Liver (tissue), 9 donors: ENCODE results near the gene FAM241A. TPM values are rescaled to one million over a fixed set of nuclear protein-coding genes. Genes with fewer than 3 reads are reported as not detected.

Source experiments
- DNase-seq: peaks from one replicate; pipeline ENCODE4 v3.0.0-alpha.2; 2017; ENCODE audit warnings: low spot score
- H3K27ac ChIP-seq, 2 donors: one replicate each; pipeline ENCODE4 v1.7.0; 2013; ENCODE audit warnings: inconsistent platforms in 2 of 2, low read length in 2 of 2, control low read depth in 1 of 2, low read depth in 1 of 2, mild to moderate bottlenecking in 1 of 2
- H3K27me3 ChIP-seq, 4 donors: one replicate each; pipeline versions ENCODE4 v1.6.1 to v1.7.0; 2013; ENCODE audit warnings: low read length in 3 of 4, inconsistent platforms in 1 of 4, mild to moderate bottlenecking in 1 of 4, moderate library complexity in 1 of 4; ENCODE audit not compliant: control insufficient read depth in 4 of 4, insufficient read depth in 4 of 4
- H3K36me3 ChIP-seq, 4 donors: one replicate each; pipeline versions ENCODE4 v1.6.1 to v1.7.0; 2013; ENCODE audit warnings: low read length in 3 of 4, mild to moderate bottlenecking in 3 of 4, low read depth in 1 of 4, moderate library complexity in 1 of 4; ENCODE audit not compliant: control insufficient read depth in 4 of 4, insufficient read depth in 3 of 4
- H3K4me1 ChIP-seq, 4 donors: one replicate each; pipeline versions ENCODE4 v1.6.1 to v1.7.0; 2013; ENCODE audit warnings: low read length in 3 of 4, mild to moderate bottlenecking in 3 of 4, moderate library complexity in 1 of 4; ENCODE audit not compliant: control insufficient read depth in 4 of 4, insufficient read depth in 4 of 4
- H3K4me3 ChIP-seq, 3 donors: one replicate each; pipeline versions ENCODE4 v1.6.1 to v1.7.0; 2013; ENCODE audit warnings: low read length in 3 of 3, control low read depth in 1 of 3, low read depth in 1 of 3, mild to moderate bottlenecking in 1 of 3
- H3K9ac ChIP-seq, 2 donors: one replicate each; pipeline ENCODE4 v1.7.0; 2013; ENCODE audit warnings: low read length in 2 of 2, mild to moderate bottlenecking in 2 of 2, moderate library complexity in 2 of 2, control low read depth in 1 of 2, low read depth in 1 of 2
- H3K9me3 ChIP-seq, 4 donors: one replicate each; pipeline versions ENCODE4 v1.6.1 to v1.7.0; 2013; ENCODE audit warnings: low read length in 3 of 4; ENCODE audit not compliant: control insufficient read depth in 4 of 4
- EGR1 ChIP-seq, 2 donors: IDR thresholded peaks; 2 replicates each; pipeline ENCODE4 v1.6.1; 2016 to 2018; ENCODE audit warnings: antibody characterized with exemption in 2 of 2, low read depth in 2 of 2
- FOXA1 ChIP-seq: IDR thresholded peaks from 2 replicates; pipeline ENCODE4 v1.6.1; 2016; ENCODE audit warnings: antibody characterized with exemption
- FOXA2 ChIP-seq: IDR thresholded peaks from 2 replicates; pipeline ENCODE4 v1.6.1; 2016; ENCODE audit warnings: antibody characterized with exemption
- GABPA ChIP-seq, 2 donors: IDR thresholded peaks in 1 of 2; conservative IDR thresholded peaks in 1 of 2; 2 replicates each; pipeline ENCODE4 v1.6.1; 2016; ENCODE audit warnings: antibody characterized with exemption in 2 of 2, mild to moderate bottlenecking in 1 of 2, moderate library complexity in 1 of 2
- HNF4A ChIP-seq, 2 donors: conservative IDR thresholded peaks; 2 replicates each; pipeline ENCODE4 v1.6.1; 2016; ENCODE audit warnings: antibody characterized with exemption in 2 of 2, mild to moderate bottlenecking in 2 of 2
- HNF4G ChIP-seq: IDR thresholded peaks from 2 replicates; pipeline ENCODE4 v1.6.1; 2016; ENCODE audit warnings: antibody characterized with exemption
- JUND ChIP-seq, 2 donors: IDR thresholded peaks; 2 replicates each; pipeline ENCODE4 v1.6.1; 2016; ENCODE audit warnings: antibody characterized with exemption in 2 of 2
- NR2F2 ChIP-seq: IDR thresholded peaks from 2 replicates; pipeline ENCODE4 v1.6.1; 2016; ENCODE audit warnings: antibody characterized with exemption
- RAD21 ChIP-seq, 2 donors: IDR thresholded peaks; 2 replicates each; pipeline ENCODE4 v1.6.1; 2016; ENCODE audit warnings: antibody characterized with exemption in 2 of 2, mild to moderate bottlenecking in 2 of 2
- RXRA ChIP-seq, 2 donors: IDR thresholded peaks; 2 replicates each; pipeline ENCODE4 v1.6.1; 2017 to 2018; ENCODE audit warnings: antibody characterized with exemption in 2 of 2, mild to moderate bottlenecking in 1 of 2
- SP1 ChIP-seq: IDR thresholded peaks from 2 replicates; pipeline ENCODE4 v1.6.1; 2018; ENCODE audit warnings: antibody characterized with exemption, mild to moderate bottlenecking
- TAF1 ChIP-seq: conservative IDR thresholded peaks from 2 replicates; pipeline ENCODE4 v1.6.1; 2016; ENCODE audit warnings: antibody characterized with exemption, mild to moderate bottlenecking
- YY1 ChIP-seq: IDR thresholded peaks from 2 replicates; pipeline ENCODE4 v1.6.1; 2016; ENCODE audit warnings: antibody characterized with exemption, mild to moderate bottlenecking
- WGBS: extraction: QIAGEN DNeasy Blood & Tissue Kit; methylation state at CpG from one replicate; pipeline ENCODE4 v1.1.7; 2013; 5-methylcytosine and 5-hydroxymethylcytosine counted together
- polyA plus RNA-seq, 2 donors: library from polyadenylated mRNA; stranded (reverse) in 1 of 2; unstranded in 1 of 2; fragments of 200-250 nt in 1 of 2; fragments of >200 nt in 1 of 2; fragmentation: Nextera tagmentation in 1 of 2; extraction: Ambion mirVana in 1 of 2; gene quantifications; one replicate each; pipeline versions ENCODE4 v1.2.1 to v1.2.3, GENCODE V29; 2013 to 2015
- total RNA-seq, 2 donors: library from RNA; depleted of rRNA; stranded (reverse); fragments of >200 nt; gene quantifications; one replicate each; pipeline ENCODE4 v1.2.3, GENCODE V29; 2014
- TF ChIP-seq, protein P1 (sequence below): IDR thresholded peaks from 2 replicates; pipeline ENCODE4 v1.6.1; 2016; ENCODE audit warnings: antibody characterized with exemption, mild to moderate bottlenecking
- TF ChIP-seq, protein P2 (sequence below): IDR thresholded peaks from 2 replicates; pipeline ENCODE4 v1.6.1; 2016; ENCODE audit warnings: antibody characterized with exemption
- TF ChIP-seq, protein P3 (sequence below): fragments of 150-350 bp; IDR thresholded peaks from 2 replicates; pipeline ENCODE4 v1.5.1; 2017; ENCODE audit warnings: improper control_type of control experiment, low read depth, low read length; ENCODE audit not compliant: missing input control
- TF ChIP-seq, protein P4 (sequence below): IDR thresholded peaks from 2 replicates; pipeline ENCODE4 v1.6.1; 2016; ENCODE audit warnings: antibody characterized with exemption
- TF ChIP-seq, protein P5 (sequence below): IDR thresholded peaks from 2 replicates; pipeline ENCODE4 v1.6.1; 2016; ENCODE audit warnings: antibody characterized with exemption
- donor health status: healthy.
- donor health status: healthy.
- donor health status: healthy.
- donor health status: healthy.
- donor health status: healthy.

Gene FAM241A
- total and polyA plus RNA-seq, 4 donors = 1.1 to 2.3 (median 1.7) TPM

DNA sequence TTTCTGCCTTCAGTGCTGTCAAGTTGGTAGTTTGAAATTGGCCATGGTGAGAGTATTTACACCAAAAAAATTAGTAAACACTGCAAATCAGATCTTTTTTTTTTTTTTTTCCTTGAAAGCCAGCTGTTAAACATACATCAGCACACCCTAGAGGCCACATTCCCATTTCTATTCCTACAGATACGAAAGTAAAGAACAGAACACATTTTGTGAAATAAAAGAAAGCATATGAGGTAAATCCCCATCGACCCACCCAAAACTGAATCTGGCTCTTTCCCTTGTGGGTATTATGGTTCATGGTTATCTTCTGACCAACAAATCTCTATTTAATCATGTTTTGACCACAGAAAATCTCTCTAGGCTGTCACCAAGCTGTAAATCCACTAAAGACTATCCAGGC is 44.5 kb downstream of the FAM241A start:
- Histone ChIP-seq H3K27me3 (no peaks in the 10 kb centered on the region), H3K36me3 (peaks cover 0 to 3% (median 0%) of the 10 kb centered on the region in 4 donors), H3K4me1 (peaks cover 0 to 3% (median 0%) of the 10 kb centered on the region in 4 donors), H3K4me3 (no peak overlapping the region), H3K27ac (no peak overlapping the region), H3K9ac (no peak overlapping the region), H3K9me3 (no peaks in the 10 kb centered on the region)
- 74% methylated on average over 2 of the region's 2 CpGs for WGBS
- DNase-seq = no peak
- TF ChIP-seq, protein P1, sequence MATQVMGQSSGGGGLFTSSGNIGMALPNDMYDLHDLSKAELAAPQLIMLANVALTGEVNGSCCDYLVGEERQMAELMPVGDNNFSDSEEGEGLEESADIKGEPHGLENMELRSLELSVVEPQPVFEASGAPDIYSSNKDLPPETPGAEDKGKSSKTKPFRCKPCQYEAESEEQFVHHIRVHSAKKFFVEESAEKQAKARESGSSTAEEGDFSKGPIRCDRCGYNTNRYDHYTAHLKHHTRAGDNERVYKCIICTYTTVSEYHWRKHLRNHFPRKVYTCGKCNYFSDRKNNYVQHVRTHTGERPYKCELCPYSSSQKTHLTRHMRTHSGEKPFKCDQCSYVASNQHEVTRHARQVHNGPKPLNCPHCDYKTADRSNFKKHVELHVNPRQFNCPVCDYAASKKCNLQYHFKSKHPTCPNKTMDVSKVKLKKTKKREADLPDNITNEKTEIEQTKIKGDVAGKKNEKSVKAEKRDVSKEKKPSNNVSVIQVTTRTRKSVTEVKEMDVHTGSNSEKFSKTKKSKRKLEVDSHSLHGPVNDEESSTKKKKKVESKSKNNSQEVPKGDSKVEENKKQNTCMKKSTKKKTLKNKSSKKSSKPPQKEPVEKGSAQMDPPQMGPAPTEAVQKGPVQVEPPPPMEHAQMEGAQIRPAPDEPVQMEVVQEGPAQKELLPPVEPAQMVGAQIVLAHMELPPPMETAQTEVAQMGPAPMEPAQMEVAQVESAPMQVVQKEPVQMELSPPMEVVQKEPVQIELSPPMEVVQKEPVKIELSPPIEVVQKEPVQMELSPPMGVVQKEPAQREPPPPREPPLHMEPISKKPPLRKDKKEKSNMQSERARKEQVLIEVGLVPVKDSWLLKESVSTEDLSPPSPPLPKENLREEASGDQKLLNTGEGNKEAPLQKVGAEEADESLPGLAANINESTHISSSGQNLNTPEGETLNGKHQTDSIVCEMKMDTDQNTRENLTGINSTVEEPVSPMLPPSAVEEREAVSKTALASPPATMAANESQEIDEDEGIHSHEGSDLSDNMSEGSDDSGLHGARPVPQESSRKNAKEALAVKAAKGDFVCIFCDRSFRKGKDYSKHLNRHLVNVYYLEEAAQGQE = no peak
- no peak for TF ChIP-seq GABPA (IDR thresholded peaks at IDR 0.05 in 1 of 2, conservative IDR thresholded peaks at IDR 0.05 in 1 of 2)
- TF ChIP-seq, protein P2, sequence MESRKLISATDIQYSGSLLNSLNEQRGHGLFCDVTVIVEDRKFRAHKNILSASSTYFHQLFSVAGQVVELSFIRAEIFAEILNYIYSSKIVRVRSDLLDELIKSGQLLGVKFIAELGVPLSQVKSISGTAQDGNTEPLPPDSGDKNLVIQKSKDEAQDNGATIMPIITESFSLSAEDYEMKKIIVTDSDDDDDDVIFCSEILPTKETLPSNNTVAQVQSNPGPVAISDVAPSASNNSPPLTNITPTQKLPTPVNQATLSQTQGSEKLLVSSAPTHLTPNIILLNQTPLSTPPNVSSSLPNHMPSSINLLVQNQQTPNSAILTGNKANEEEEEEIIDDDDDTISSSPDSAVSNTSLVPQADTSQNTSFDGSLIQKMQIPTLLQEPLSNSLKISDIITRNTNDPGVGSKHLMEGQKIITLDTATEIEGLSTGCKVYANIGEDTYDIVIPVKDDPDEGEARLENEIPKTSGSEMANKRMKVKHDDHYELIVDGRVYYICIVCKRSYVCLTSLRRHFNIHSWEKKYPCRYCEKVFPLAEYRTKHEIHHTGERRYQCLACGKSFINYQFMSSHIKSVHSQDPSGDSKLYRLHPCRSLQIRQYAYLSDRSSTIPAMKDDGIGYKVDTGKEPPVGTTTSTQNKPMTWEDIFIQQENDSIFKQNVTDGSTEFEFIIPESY = no peak
- no peak for TF ChIP-seq RXRA (IDR thresholded peaks at IDR 0.05)
- TF ChIP-seq, protein P3, sequence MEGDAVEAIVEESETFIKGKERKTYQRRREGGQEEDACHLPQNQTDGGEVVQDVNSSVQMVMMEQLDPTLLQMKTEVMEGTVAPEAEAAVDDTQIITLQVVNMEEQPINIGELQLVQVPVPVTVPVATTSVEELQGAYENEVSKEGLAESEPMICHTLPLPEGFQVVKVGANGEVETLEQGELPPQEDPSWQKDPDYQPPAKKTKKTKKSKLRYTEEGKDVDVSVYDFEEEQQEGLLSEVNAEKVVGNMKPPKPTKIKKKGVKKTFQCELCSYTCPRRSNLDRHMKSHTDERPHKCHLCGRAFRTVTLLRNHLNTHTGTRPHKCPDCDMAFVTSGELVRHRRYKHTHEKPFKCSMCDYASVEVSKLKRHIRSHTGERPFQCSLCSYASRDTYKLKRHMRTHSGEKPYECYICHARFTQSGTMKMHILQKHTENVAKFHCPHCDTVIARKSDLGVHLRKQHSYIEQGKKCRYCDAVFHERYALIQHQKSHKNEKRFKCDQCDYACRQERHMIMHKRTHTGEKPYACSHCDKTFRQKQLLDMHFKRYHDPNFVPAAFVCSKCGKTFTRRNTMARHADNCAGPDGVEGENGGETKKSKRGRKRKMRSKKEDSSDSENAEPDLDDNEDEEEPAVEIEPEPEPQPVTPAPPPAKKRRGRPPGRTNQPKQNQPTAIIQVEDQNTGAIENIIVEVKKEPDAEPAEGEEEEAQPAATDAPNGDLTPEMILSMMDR = no peak
- no peak for TF ChIP-seq NR2F2
- TF ChIP-seq FOXA2 = no peak
- TF ChIP-seq RAD21 (IDR thresholded peaks at IDR 0.05) = peak; percentile 54
- TF ChIP-seq YY1 = no peak

DNA sequence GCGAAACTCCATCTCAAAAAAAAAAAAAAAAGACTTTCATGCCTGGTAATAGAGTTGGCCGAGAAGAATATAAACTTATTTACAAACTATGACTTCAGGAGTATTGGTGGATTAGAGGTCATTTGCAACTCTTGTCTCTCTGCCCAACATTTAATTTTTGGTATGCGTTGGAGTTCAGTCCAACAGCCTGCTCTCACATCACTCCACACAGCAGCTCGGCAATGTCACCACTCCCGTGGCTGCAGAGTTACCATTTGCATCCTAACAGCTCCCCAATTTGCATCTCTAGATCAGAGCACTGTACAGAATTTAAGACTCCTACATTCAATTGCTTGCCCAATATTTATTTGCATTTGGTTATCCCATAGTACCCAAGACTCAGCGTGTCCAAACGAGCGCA is 45.4 kb downstream of the FAM241A start:
- TF ChIP-seq, protein P4, sequence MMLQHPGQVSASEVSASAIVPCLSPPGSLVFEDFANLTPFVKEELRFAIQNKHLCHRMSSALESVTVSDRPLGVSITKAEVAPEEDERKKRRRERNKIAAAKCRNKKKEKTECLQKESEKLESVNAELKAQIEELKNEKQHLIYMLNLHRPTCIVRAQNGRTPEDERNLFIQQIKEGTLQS = no peak
- no peak for TF ChIP-seq HNF4A (conservative IDR thresholded peaks at IDR 0.05)
- TF ChIP-seq FOXA2 = no peak
- no peak for TF ChIP-seq EGR1 (IDR thresholded peaks at IDR 0.05; ENCODE audit: low read depth in 2 of 2)
- TF ChIP-seq, protein P3 = no peak
- TF ChIP-seq RAD21 (IDR thresholded peaks at IDR 0.05) = no peak
- TF ChIP-seq NR2F2 = no peak
- TF ChIP-seq HNF4G = no peak
- TF ChIP-seq FOXA1 = no peak
- TF ChIP-seq, protein P5, sequence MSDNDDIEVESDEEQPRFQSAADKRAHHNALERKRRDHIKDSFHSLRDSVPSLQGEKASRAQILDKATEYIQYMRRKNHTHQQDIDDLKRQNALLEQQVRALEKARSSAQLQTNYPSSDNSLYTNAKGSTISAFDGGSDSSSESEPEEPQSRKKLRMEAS = no peak
- TF ChIP-seq SP1 = no peak
- TF ChIP-seq JUND (IDR thresholded peaks at IDR 0.05) = no peak
- TF ChIP-seq, protein P1 = no peak
- TF ChIP-seq TAF1 = no peak
- no peak for TF ChIP-seq YY1
- peaks cover 0 to 3% (median 0%) of the 10 kb centered on the region in 4 donors for H3K36me3 ChIP-seq
- WGBS = 95% methylated on average over 8 of the region's 8 CpGs

More for the DNA sequence above, 45.4 kb downstream of the FAM241A start:
- Histone ChIP-seq H3K4me3 (no peak overlapping the region), H3K4me1 (peaks cover 0 to 3% (median 0%) of the 10 kb centered on the region in 4 donors), H3K9ac (no peak overlapping the region), H3K27ac (no peak overlapping the region), H3K27me3 (no peaks in the 10 kb centered on the region), H3K9me3 (no peaks in the 10 kb centered on the region)
- no peak for DNase-seq
